Measurements from ENCODE around the gene TPP1.
A peak's percentile ranks its signal among the peaks of the same experiment; 100 is the strongest.

The TPP1 gene

GRCh38 chr11:6623391-6624363, 4.5 kb upstream of the TPP1 start:
- DNase-seq (ENCODE audit: extremely low read depth, low read depth), result no peak
- H3K4me3 ChIP-seq (replicated peaks; ENCODE audit: low read depth, low read length), result no peak overlapping the region
- no peak for TF ChIP-seq CTCF (IDR thresholded peaks at IDR 0.05; ENCODE audit: low read depth, low read length, missing control alignments)

GRCh38 chr11:6622261-6623171, 3.3 kb upstream of the TPP1 start:
- TF ChIP-seq CTCF (IDR thresholded peaks at IDR 0.05; ENCODE audit: low read depth, low read length, missing control alignments), result no peak
- DNase-seq (ENCODE audit: extremely low read depth, low read depth), result no peak
- H3K4me3 ChIP-seq (replicated peaks; ENCODE audit: low read depth, low read length), result no peak overlapping the region

- H3K4me3 ChIP-seq (replicated peaks; ENCODE audit: low read depth, low read length), result no peak overlapping the region
- no peak for DNase-seq (ENCODE audit: extremely low read depth, low read depth)
- TF ChIP-seq CTCF (IDR thresholded peaks at IDR 0.05; ENCODE audit: low read depth, low read length, missing control alignments), result no peak
Observed at GRCh38 chr11:6621711-6622211, 2.5 kb upstream of the TPP1 start.

GRCh38 chr11:6620636-6621035, 1.4 kb upstream of the TPP1 start:
- TF ChIP-seq CTCF (IDR thresholded peaks at IDR 0.05; ENCODE audit: low read depth, low read length, missing control alignments), result no peak
- H3K4me3 ChIP-seq (replicated peaks; ENCODE audit: low read depth, low read length), result no peak overlapping the region
- DNase-seq (ENCODE audit: extremely low read depth, low read depth), result no peak

GRCh38 chr11:6618117-6619003, 862 bp downstream of the TPP1 start:
- no peak for DNase-seq (ENCODE audit: extremely low read depth, low read depth)
- TF ChIP-seq CTCF (IDR thresholded peaks at IDR 0.05; ENCODE audit: low read depth, low read length, missing control alignments), result peak; percentile 4
- H3K4me3 ChIP-seq (replicated peaks; ENCODE audit: low read depth, low read length), result peak overlapping the region; percentile 91

GRCh38 chr11:6617315-6617781, 1.9 kb downstream of the TPP1 start:
- peak overlapping the region; percentile 91 for H3K4me3 ChIP-seq (replicated peaks; ENCODE audit: low read depth, low read length)
- DNase-seq (ENCODE audit: extremely low read depth, low read depth), result no peak
- TF ChIP-seq CTCF (IDR thresholded peaks at IDR 0.05; ENCODE audit: low read depth, low read length, missing control alignments), result no peak

All from HFF-Myc (cell line).